Activated CD4-positive, alpha-beta T cell treated with anti-CD3 and anti-CD28 coated beads for 36 hours (primary cell): ENCODE data around the gene FCHSD2. TPM values are rescaled to one million over a fixed set of nuclear protein-coding genes. Genes with fewer than 3 reads are reported as not detected.

ENCODE experiments used
- ATAC-seq: fragments of 200-7000 bp; cut with Tn5 transposase; one replicate; pipeline ENCODE4 v1.10.0; 2021; ENCODE audit warnings: mild to moderate bottlenecking, moderate library complexity
- CTCF ChIA-PET: fragments of 350-600 bp; sonication (Branson Sonifier 250); formaldehyde crosslinking; loops from one replicate; lab custom pipeline; 2021; ENCODE audit warnings: antibody characterized with exemption; lab: Charles Lee
- POLR2A ChIA-PET: fragments of 350-600 bp; sonication (Branson Sonifier 250); formaldehyde crosslinking; loops from one replicate; lab custom pipeline; 2021; ENCODE audit warnings: antibody characterized with exemption, inconsistent platforms; lab: Charles Lee
- DNase-seq: peaks from one replicate; pipeline ENCODE4 v3.0.0-alpha.2; 2020
- H3K27ac Mint-ChIP-seq: one replicate; pipeline ENCODE4 v1.8.0; 2021; ENCODE audit warnings: mixed read lengths
- H3K27me3 Mint-ChIP-seq: one replicate; pipeline ENCODE4 v1.8.0; 2021; ENCODE audit warnings: mixed read lengths
- H3K36me3 Mint-ChIP-seq: one replicate; pipeline ENCODE4 v1.8.0; 2021; ENCODE audit warnings: low read depth, mixed read lengths
- H3K4me1 Mint-ChIP-seq: one replicate; pipeline ENCODE4 v1.8.0; 2021; ENCODE audit warnings: mixed read lengths
- H3K4me3 Mint-ChIP-seq: one replicate; pipeline ENCODE4 v1.8.0; 2021; ENCODE audit warnings: mild to moderate bottlenecking, moderate library complexity, mixed read lengths
- H3K9me3 Mint-ChIP-seq: one replicate; pipeline ENCODE4 v1.8.0; 2021; ENCODE audit warnings: low read depth, mixed read lengths
- intact Hi-C, 2 experiments: fragments of 100-400 bp; cut with DNase I in 1 of 2; cut with micrococcal nuclease in 1 of 2; formaldehyde crosslinking; loops; one replicate each; pipeline versions ENCODE4 v1.14.2 to v1.15.1; 2022 to 2024; cut with DNase I, micrococcal nuclease
- total RNA-seq, 2 experiments: library from RNA; stranded (reverse); gene quantifications; one replicate each; pipeline ENCODE4 v1.2.3, GENCODE V29; 2021

FCHSD2 gene
- total RNA-seq, 2 experiments from 2014 or later = 24.1 to 24.7 TPM

- no peak for DNase-seq
- H3K36me3 Mint-ChIP-seq = no peaks in the 10 kb centered on the region
- no peak overlapping the region for H3K4me3 Mint-ChIP-seq
- ChIA-PET CTCF (interaction anchor here (0.6 to 1.7 kb wide), 2 partner anchors 26 to 83 kb away, joined by 3 to 4 read pairs; no protein-coding TSS in a partner anchor), POLR2A (no interaction called here)
- H3K27ac Mint-ChIP-seq = no peak overlapping the region
- H3K27me3 Mint-ChIP-seq = no peaks in the 10 kb centered on the region
- intact Hi-C loops = no loop called here
- peaks cover 11% of the 10 kb centered on the region for H3K4me1 Mint-ChIP-seq
- H3K9me3 Mint-ChIP-seq = no peaks in the 10 kb centered on the region
- no peak for ATAC-seq
These were observed 18.1 kb upstream of the FCHSD2 start for GRCh38 chr11:73160005-73160760.

DNA sequence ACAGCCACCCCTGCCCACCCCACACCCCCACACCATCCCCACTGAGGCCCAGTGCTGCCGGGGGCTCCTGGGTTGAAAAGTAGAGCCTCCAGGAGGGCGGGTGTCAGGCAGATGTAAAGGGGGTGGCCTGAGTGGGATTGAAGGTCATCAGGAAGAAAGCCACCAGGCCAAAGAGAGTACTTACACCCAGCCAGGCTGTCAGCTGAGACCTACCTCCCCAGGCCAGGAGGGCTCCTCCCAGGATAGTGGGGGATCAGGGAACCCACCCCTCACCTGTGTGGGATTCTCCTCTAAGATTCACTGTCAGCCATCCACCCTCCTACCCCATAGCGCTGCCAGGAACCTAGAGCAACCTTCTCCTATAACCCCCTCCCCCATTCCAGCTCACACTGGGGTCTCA lies 17.2 kb upstream of the FCHSD2 start:
- POLR2A ChIA-PET = no interaction called here
- H3K9me3 Mint-ChIP-seq = no peaks in the 10 kb centered on the region
- peaks cover 20% of the 10 kb centered on the region for H3K4me1 Mint-ChIP-seq
- CTCF ChIA-PET = interaction anchor here (0.7 to 2.1 kb wide), 2 partner anchors 17 to 20 kb away, joined by 4 to 6 read pairs; partner anchors contain the start of gene FCHSD2
- DNase-seq (no peak), ATAC-seq (no peak)
- intact Hi-C loops = no loop called here
- no peaks in the 10 kb centered on the region for H3K27me3 Mint-ChIP-seq
- no peaks in the 10 kb centered on the region for H3K36me3 Mint-ChIP-seq
- H3K4me3 Mint-ChIP-seq = no peak overlapping the region
- H3K27ac Mint-ChIP-seq = no peak overlapping the region

- no peak for DNase-seq
- no peaks in the 10 kb centered on the region for H3K27me3 Mint-ChIP-seq
- intact Hi-C loops = no loop called here
- ChIA-PET POLR2A (no interaction called here), CTCF (interaction anchor here (1.0 to 3.0 kb wide), 5 partner anchors 9 to 433 kb away, joined by 5 to 20 read pairs (median 6); partner anchors contain the start of gene FCHSD2)
- no peak for ATAC-seq
- no peaks in the 10 kb centered on the region for H3K9me3 Mint-ChIP-seq
- H3K4me3 Mint-ChIP-seq = no peak overlapping the region
- no peaks in the 10 kb centered on the region for H3K36me3 Mint-ChIP-seq
- no peak overlapping the region for H3K27ac Mint-ChIP-seq
- H3K4me1 Mint-ChIP-seq = peaks cover 28% of the 10 kb centered on the region
These were observed 16.4 kb upstream of the FCHSD2 start for GRCh38 chr11:73158356-73159051.

GRCh38 chr11:73157101-73158010 lies 15.2 kb upstream of the FCHSD2 start:
- intact Hi-C loops = no loop called here
- no peak for DNase-seq
- H3K9me3 Mint-ChIP-seq = no peaks in the 10 kb centered on the region
- no peak for ATAC-seq
- H3K4me3 Mint-ChIP-seq = no peak overlapping the region
- POLR2A ChIA-PET = no interaction called here
- H3K27ac Mint-ChIP-seq = no peak overlapping the region
- peaks cover 39% of the 10 kb centered on the region for H3K4me1 Mint-ChIP-seq
- CTCF ChIA-PET = interaction anchor here (0.6 to 3.0 kb wide), 7 partner anchors 10 to 432 kb away, joined by 3 to 20 read pairs (median 5); partner anchors contain the start of gene FCHSD2
- H3K27me3 Mint-ChIP-seq = no peaks in the 10 kb centered on the region
- H3K36me3 Mint-ChIP-seq = no peaks in the 10 kb centered on the region

- DNase-seq (no peak), ATAC-seq (no peak)
- no peak overlapping the region for H3K4me3 Mint-ChIP-seq
- intact Hi-C loops = no loop called here
- ChIA-PET POLR2A (interaction anchor here (0.6 kb wide), 1 partner anchor 177 kb away, joined by 4 read pairs; no protein-coding TSS in a partner anchor), CTCF (interaction anchor here (0.6 to 3.0 kb wide), 5 partner anchors 20 to 431 kb away, joined by 3 to 20 read pairs (median 3); no protein-coding TSS in a partner anchor)
- H3K27ac Mint-ChIP-seq = no peak overlapping the region
- H3K9me3 Mint-ChIP-seq = no peaks in the 10 kb centered on the region
- no peaks in the 10 kb centered on the region for H3K27me3 Mint-ChIP-seq
- H3K36me3 Mint-ChIP-seq = no peaks in the 10 kb centered on the region
- H3K4me1 Mint-ChIP-seq = peaks cover 42% of the 10 kb centered on the region
These were observed 14.6 kb upstream of the FCHSD2 start for GRCh38 chr11:73156686-73157085.

DNA sequence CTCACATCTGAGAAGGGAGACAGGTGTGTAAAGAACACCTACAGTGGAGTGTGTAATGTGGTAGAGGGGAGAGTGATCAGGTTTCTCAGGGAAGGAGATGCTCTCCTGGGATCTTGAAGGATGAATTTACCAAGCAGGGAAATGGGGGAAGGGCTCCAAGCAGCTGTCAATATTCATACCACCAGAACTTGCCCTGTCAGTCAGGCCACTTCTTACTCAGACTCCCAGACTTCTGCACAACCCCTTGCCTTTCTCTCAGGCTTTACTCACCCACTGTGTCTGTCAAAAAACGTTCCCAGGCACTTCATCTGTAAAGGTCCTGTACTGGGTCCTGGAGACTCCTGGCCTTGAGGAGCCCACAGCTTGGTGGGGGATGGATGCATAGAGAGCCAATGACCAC lies 14.0 kb upstream of the FCHSD2 start:
- ChIA-PET POLR2A (interaction anchor here (0.6 to 0.7 kb wide), 2 partner anchors 13 to 176 kb away, joined by 4 read pairs; no protein-coding TSS in a partner anchor), CTCF (interaction anchor here (0.6 to 3.0 kb wide), 3 partner anchors 22 to 431 kb away, joined by 3 to 20 read pairs (median 3); no protein-coding TSS in a partner anchor)
- Mint-ChIP-seq H3K27ac (peak overlapping the region; percentile 6), H3K9me3 (no peaks in the 10 kb centered on the region), H3K36me3 (no peaks in the 10 kb centered on the region), H3K4me1 (peaks cover 42% of the 10 kb centered on the region), H3K4me3 (no peak overlapping the region), H3K27me3 (no peaks in the 10 kb centered on the region)
- intact Hi-C loops = no loop called here
- no peak for ATAC-seq
- no peak for DNase-seq

GRCh38 chr11:73155102-73155501 lies 13.0 kb upstream of the FCHSD2 start:
- H3K4me3 Mint-ChIP-seq = no peak overlapping the region
- CTCF ChIA-PET = interaction anchor here (0.6 kb wide), 1 partner anchor 11 kb away, joined by 3 read pairs; no protein-coding TSS in a partner anchor
- no peaks in the 10 kb centered on the region for H3K27me3 Mint-ChIP-seq
- no peak for ATAC-seq
- peaks cover 42% of the 10 kb centered on the region for H3K4me1 Mint-ChIP-seq
- no peak for DNase-seq
- POLR2A ChIA-PET = no interaction called here
- no peaks in the 10 kb centered on the region for H3K36me3 Mint-ChIP-seq
- H3K9me3 Mint-ChIP-seq = no peaks in the 10 kb centered on the region
- peak overlapping the region; percentile 4 for H3K27ac Mint-ChIP-seq
- intact Hi-C loops = no loop called here

DNA sequence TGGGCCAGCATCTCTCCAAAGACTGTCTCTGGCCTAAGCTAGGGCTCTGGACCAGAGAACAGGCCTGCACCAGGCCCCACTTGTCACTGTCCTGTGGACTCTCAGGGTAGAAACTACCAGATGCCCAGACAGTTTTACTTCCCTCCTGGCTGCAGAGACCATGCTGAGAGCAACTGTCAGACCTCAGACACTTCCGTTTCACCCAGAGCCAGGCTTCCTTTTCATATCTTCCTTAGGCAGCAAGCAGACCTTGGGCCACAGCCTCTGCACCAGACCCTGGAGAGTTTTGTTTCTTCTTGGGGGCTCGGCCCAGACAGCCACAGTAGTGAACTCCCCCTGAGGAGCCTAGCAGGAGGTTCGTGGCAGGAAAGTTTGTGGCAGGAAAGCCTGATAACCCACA lies 12.1 kb upstream of the FCHSD2 start:
- peak overlapping the region; percentile 85 for H3K27ac Mint-ChIP-seq
- no peaks in the 10 kb centered on the region for H3K9me3 Mint-ChIP-seq
- H3K4me3 Mint-ChIP-seq = no peak overlapping the region
- intact Hi-C loops = no loop called here
- ChIA-PET CTCF (interaction anchor here (1.4 kb wide), 1 partner anchor 9 kb away, joined by 4 read pairs; no protein-coding TSS in a partner anchor), POLR2A (interaction anchor here (0.6 kb wide), 1 partner anchor 429 kb away, joined by 3 read pairs; no protein-coding TSS in a partner anchor)
- no peaks in the 10 kb centered on the region for H3K27me3 Mint-ChIP-seq
- DNase-seq (peak; percentile 37), ATAC-seq (peak; percentile 21)
- no peaks in the 10 kb centered on the region for H3K36me3 Mint-ChIP-seq
- H3K4me1 Mint-ChIP-seq = peaks cover 43% of the 10 kb centered on the region

GRCh38 chr11:73152861-73153483 lies 10.9 kb upstream of the FCHSD2 start:
- intact Hi-C loops = no loop called here
- H3K4me3 Mint-ChIP-seq = no peak overlapping the region
- DNase-seq (peak; percentile 77), ATAC-seq (peak; percentile 89)
- CTCF ChIA-PET = interaction anchor here (0.6 to 1.4 kb wide), 5 partner anchors 11 to 40 kb away, joined by 3 to 4 read pairs (median 3); no protein-coding TSS in a partner anchor
- H3K36me3 Mint-ChIP-seq = no peaks in the 10 kb centered on the region
- POLR2A ChIA-PET = no interaction called here
- peaks cover 46% of the 10 kb centered on the region for H3K4me1 Mint-ChIP-seq
- H3K27ac Mint-ChIP-seq = peak overlapping the region; percentile 85
- H3K27me3 Mint-ChIP-seq = no peaks in the 10 kb centered on the region
- no peaks in the 10 kb centered on the region for H3K9me3 Mint-ChIP-seq
